Hematopoietic multipotent progenitor cell treated with erythropoietin and hydrocortisone succinate and interleukin-3 and kit ligand, for 6 days (in vitro differentiated cells): ENCODE results near the gene SSBP3.

Source experiments
- DNase-seq: peaks from one replicate; pipeline ENCODE4 v3.0.0-alpha.2; 2015

The SSBP3 gene

GRCh38 chr1:54259546-54260140, 146.6 kb downstream of the SSBP3 start:
- DNase-seq = no peak

GRCh38 chr1:54257876-54258275, 148.3 kb downstream of the SSBP3 start:
- DNase-seq = no peak

- no peak for DNase-seq
These were observed 148.9 kb downstream of the SSBP3 start for GRCh38 chr1:54257346-54257620.

GRCh38 chr1:54256522-54257345, 149.5 kb downstream of the SSBP3 start:
- no peak for DNase-seq

GRCh38 chr1:54255026-54255702, 151.0 kb downstream of the SSBP3 start:
- DNase-seq = no peak

- peak; percentile 31 for DNase-seq
These were observed 152.1 kb downstream of the SSBP3 start for GRCh38 chr1:54254055-54254454.

GRCh38 chr1:54253480-54253879, 152.7 kb downstream of the SSBP3 start:
- no peak for DNase-seq

- DNase-seq = no peak
These were observed 153.7 kb downstream of the SSBP3 start for GRCh38 chr1:54252371-54252936.

- DNase-seq = no peak
These were observed 155.5 kb downstream of the SSBP3 start for GRCh38 chr1:54250670-54251069.

GRCh38 chr1:54249819-54250435, 156.3 kb downstream of the SSBP3 start:
- no peak for DNase-seq

- no peak for DNase-seq
These were observed 157.2 kb downstream of the SSBP3 start for GRCh38 chr1:54248966-54249365.

GRCh38 chr1:54247863-54248515, 158.2 kb downstream of the SSBP3 start:
- no peak for DNase-seq

GRCh38 chr1:54246116-54246721, 160.0 kb downstream of the SSBP3 start:
- no peak for DNase-seq

- no peak for DNase-seq
These were observed 160.7 kb downstream of the SSBP3 start for GRCh38 chr1:54245501-54245900.

GRCh38 chr1:54244655-54245054, 161.5 kb downstream of the SSBP3 start:
- DNase-seq = no peak

- DNase-seq = no peak
These were observed 163.2 kb downstream of the SSBP3 start for GRCh38 chr1:54243022-54243421.

GRCh38 chr1:54241364-54241763, 164.8 kb downstream of the SSBP3 start:
- DNase-seq = no peak

- no peak for DNase-seq
These were observed 165.4 kb downstream of the SSBP3 start for GRCh38 chr1:54240741-54241335.

- no peak for DNase-seq
These were observed 166.6 kb downstream of the SSBP3 start for GRCh38 chr1:54239631-54240031.

- DNase-seq = no peak
These were observed 167.2 kb downstream of the SSBP3 start for GRCh38 chr1:54239035-54239383.

GRCh38 chr1:54238353-54239034, 167.7 kb downstream of the SSBP3 start:
- DNase-seq = peak; percentile 63

- no peak for DNase-seq
These were observed 168.6 kb downstream of the SSBP3 start for GRCh38 chr1:54237586-54237985.
